GM12878 (cell line): ENCODE results near the gene UBTF.

Experiments
- BACH1 ChIP-seq: fragments of 450-650 bp; IDR thresholded peaks from 2 replicates; pipeline ENCODE4 v1.6.1; 2017; ENCODE audit warnings: mild to moderate bottlenecking, borderline replicate concordance
- EP300 ChIP-seq, 2 experiments: fragments of 150-350 bp in 1 of 2; IDR thresholded peaks; 2 replicates each; pipeline ENCODE4 v1.6.1; 2011 to 2012; ENCODE audit warnings: low read depth in 2 of 2, low read length in 2 of 2, borderline replicate concordance in 1 of 2, improper control_type of control experiment in 1 of 2, inconsistent platforms in 1 of 2; ENCODE audit not compliant: control insufficient read depth in 1 of 2
- ZNF274 ChIP-seq: IDR thresholded peaks from one replicate; pipeline ENCODE4 v1.8.0; 2011; ENCODE audit not compliant: insufficient read length, insufficient read depth

DNA sequence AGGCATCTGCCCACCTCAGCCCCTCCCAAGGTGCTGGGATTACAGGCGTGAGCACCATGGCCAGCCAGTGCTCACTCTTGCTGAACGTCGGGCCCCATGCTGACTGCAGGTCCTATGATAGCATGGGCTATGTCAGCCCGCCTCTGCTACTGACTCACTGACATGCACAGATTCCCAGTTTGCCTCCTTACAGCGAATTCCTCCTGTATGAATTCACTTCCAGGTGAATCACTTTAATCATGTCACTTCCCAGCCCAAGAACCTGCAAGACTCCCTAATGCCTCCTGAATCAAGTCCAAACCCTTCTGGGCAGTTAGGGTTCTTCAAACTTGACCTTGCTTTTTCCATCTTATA, 16.1 kb upstream of the UBTF start:
- no peak for TF ChIP-seq EP300 (IDR thresholded peaks at IDR 0.05; ENCODE audit: borderline replicate concordance in 1 of 2, control insufficient read depth in 1 of 2, low read depth in 2 of 2, low read length in 2 of 2)
- TF ChIP-seq ZNF274 = no peak
- TF ChIP-seq BACH1 = no peak
